GM12878 (cell line): Measurements from ENCODE around the gene COPS6. TPM values are rescaled to one million over a fixed set of nuclear protein-coding genes. Genes with fewer than 3 reads are reported as not detected.

ENCODE experiments used
- ATAC-seq: fragments of 200-7000 bp; cut with Tn5 transposase; 3 replicates; pipeline ENCODE4 v1.9.1; 2020; ENCODE audit warnings: mild to moderate bottlenecking, moderate library complexity
- BruUV-seq: library from RNA; stranded (reverse); fragments of 400-500 nt; replicated peaks from 2 replicates; lab custom pipeline; 2021; lab: Mats Ljungman, UMichigan
- CTCF ChIA-PET: fragments of 300-600 bp; sonication (Branson Sonifier 250); formaldehyde crosslinking; extraction: SDS; loops from one replicate; lab custom pipeline; 2021; ENCODE audit warnings: inconsistent platforms; lab: Yijun Ruan, JAX
- POLR2A ChIA-PET: fragments of 350-600 bp; formaldehyde crosslinking; extraction: SDS; loops from one replicate; lab custom pipeline; 2021; ENCODE audit warnings: inconsistent platforms; lab: Charles Lee
- RAD21 ChIA-PET: fragments of 300-600 bp; sonication (Branson Sonifier 250); formaldehyde crosslinking; loops from one replicate; lab custom pipeline; 2023; ENCODE audit warnings: antibody characterized with exemption; ENCODE audit not compliant: unreplicated experiment; lab: Charles Lee
- SMC1A ChIA-PET: fragments of 300-600 bp; sonication (Branson Sonifier 250); formaldehyde crosslinking; loops from one replicate; lab custom pipeline; 2023; ENCODE audit not compliant: unreplicated experiment, uncharacterized antibody; lab: Charles Lee
- DNase-seq: peaks from one replicate; pipeline ENCODE4 v3.0.0-alpha.2; 2011; ENCODE audit warnings: low read depth, low spot score
- FAIRE-seq: peaks from 3 replicates; lab custom pipeline; 2011; peaks lifted over from hg19 to GRCh38; lab: Jason Lieb, UNC
- H2AFZ ChIP-seq: 2 replicates; pipeline ENCODE4 v1.6.0; 2011; ENCODE audit warnings: low read depth, low read length, control low read depth; ENCODE audit not compliant: control insufficient read depth
- H3K27ac ChIP-seq: 2 replicates; pipeline ENCODE4 v1.5.1; 2011; ENCODE audit warnings: control low read depth; ENCODE audit not compliant: control insufficient read depth, insufficient read depth
- H3K27me3 ChIP-seq, 2 experiments: replicated peaks in 1 of 2; 2 replicates each; pipeline versions ENCODE4 v1.6.0 to v1.6.1; 2011; ENCODE audit warnings: low read length in 1 of 2; ENCODE audit not compliant: control insufficient read depth in 2 of 2, insufficient read depth in 2 of 2
- H3K36me3 ChIP-seq, 2 experiments: 2 replicates each; pipeline ENCODE4 v1.5.1; 2011; ENCODE audit warnings: low read length in 1 of 2; ENCODE audit not compliant: control insufficient read depth in 2 of 2, insufficient read depth in 2 of 2
- H3K4me1 ChIP-seq: 2 replicates; pipeline ENCODE4 v1.6.1; 2011; ENCODE audit warnings: mild to moderate bottlenecking, low read length, moderate library complexity, mixed read lengths; ENCODE audit not compliant: control insufficient read depth, insufficient read depth
- H3K4me2 ChIP-seq: 2 replicates; pipeline ENCODE4 v1.6.0; 2011; ENCODE audit warnings: control low read depth; ENCODE audit not compliant: control insufficient read depth, insufficient read depth
- H3K4me3 ChIP-seq: fragments of 200-600 bp; sonication (generic); 2 replicates; pipeline ENCODE4 v1.5.1; 2016
- H3K79me2 ChIP-seq: 2 replicates; pipeline ENCODE4 v1.6.0; 2011; ENCODE audit warnings: low read length; ENCODE audit not compliant: control insufficient read depth, insufficient read depth
- H3K9ac ChIP-seq: 2 replicates; pipeline ENCODE4 v1.8.0; 2011; ENCODE audit warnings: low read length, control low read depth, mixed read lengths; ENCODE audit not compliant: control insufficient read depth, insufficient read depth
- H3K9me3 ChIP-seq: replicated peaks from 3 replicates; pipeline ENCODE4 v1.5.1; 2011; ENCODE audit warnings: mild to moderate bottlenecking, low read length; ENCODE audit not compliant: control insufficient read depth, insufficient read depth
- H4K20me1 ChIP-seq: 2 replicates; pipeline ENCODE4 v1.6.0; 2011; ENCODE audit not compliant: control insufficient read depth, insufficient read depth
- CBX5 ChIP-seq: sonication (generic); IDR thresholded peaks from 2 replicates; pipeline ENCODE4 v1.6.1; 2016; ENCODE audit warnings: low read depth, moderate library complexity, mild to moderate bottlenecking, inconsistent platforms
- E2F8 ChIP-seq: fragments of 450-650 bp; IDR thresholded peaks from 2 replicates; pipeline ENCODE4 v1.6.1; 2018; ENCODE audit warnings: mild to moderate bottlenecking, low read depth, moderate library complexity; ENCODE audit not compliant: partially characterized antibody
- HDAC2 ChIP-seq: fragments of 200-600 bp; sonication (generic); IDR thresholded peaks from 2 replicates; pipeline ENCODE4 v1.6.1; 2017
- HDAC6 ChIP-seq: fragments of 200-600 bp; sonication (generic); IDR thresholded peaks from one replicate; pipeline ENCODE4 v1.8.0; 2017; ENCODE audit warnings: antibody characterized with exemption; ENCODE audit not compliant: unreplicated experiment
- IRF4 ChIP-seq: IDR thresholded peaks from 2 replicates; pipeline ENCODE4 v1.6.1; 2011; ENCODE audit warnings: low read depth, low read length
- MEF2B ChIP-seq: fragments of 450-650 bp; IDR thresholded peaks from 2 replicates; pipeline ENCODE4 v1.6.1; 2018; ENCODE audit warnings: mild to moderate bottlenecking, moderate library complexity; ENCODE audit not compliant: partially characterized antibody, poor library complexity, severe bottlenecking
- MXI1 ChIP-seq: fragments of 150-350 bp; IDR thresholded peaks from 2 replicates; pipeline ENCODE4 v1.6.1; 2011; ENCODE audit warnings: low read depth, mild to moderate bottlenecking, inconsistent platforms, low read length, improper control_type of control experiment
- POLR2AphosphoS5 ChIP-seq: IDR thresholded peaks from 2 replicates; pipeline ENCODE4 v1.6.1; 2011; ENCODE audit warnings: mild to moderate bottlenecking, low read length, inconsistent platforms
- POU2F2 ChIP-seq: IDR thresholded peaks from 3 replicates; pipeline ENCODE4 v1.6.1; 2011; ENCODE audit warnings: low read depth, mild to moderate bottlenecking, low read length, borderline replicate concordance
- RUNX3 ChIP-seq: IDR thresholded peaks from 2 replicates; pipeline ENCODE4 v1.6.1; 2012; ENCODE audit warnings: low read length, inconsistent platforms
- SP1 ChIP-seq: IDR thresholded peaks from one replicate; pipeline ENCODE4 v1.6.1; 2011; ENCODE audit warnings: low read depth, low read length
- WGBS: methylation state at CpG from one replicate; pipeline ENCODE4 v1.1.6; 2016; ENCODE audit warnings: low lambda C conversion rate; ENCODE audit not compliant: insufficient replicate concordance, insufficient coverage; ENCODE audit errors: missing lambda C conversion rate; 5-methylcytosine and 5-hydroxymethylcytosine counted together
- in situ Hi-C: fragments of 300-500 bp; cut with MboI; formaldehyde crosslinking; loops from 9 replicates; pipeline ENCODE4 v1.14.3; 2018; ENCODE audit warnings: mixed read lengths
- intact Hi-C: fragments of 100-400 bp; cut with micrococcal nuclease; formaldehyde crosslinking; loops from one replicate; pipeline ENCODE4 v1.14.2; 2022; ENCODE audit not compliant: unreplicated experiment
- polyA plus RNA-seq, 11 experiments: library from polyadenylated mRNA; depleted of rRNA in 4 of 11; unstranded in 6 of 11; stranded (reverse) in 5 of 11; fragments of >200 nt; fragmentation: Nextera tagmentation in 4 of 11; fragmentation: Illumina TruSeq in 1 of 11; extraction: Ambion mirVana in 4 of 11; extraction: Trizol in 1 of 11; gene quantifications; 1 replicate in 1 of 11; 2 replicates in 10 of 11; pipeline versions ENCODE4 v1.2.1 to v1.2.3, GENCODE V29; 2011 to 2016; ENCODE audit warnings: inconsistent platforms in 2 of 11, missing spikeins in 2 of 11, low read depth in 1 of 11
- total RNA-seq, 4 experiments: library from RNA; depleted of rRNA in 3 of 4; stranded (reverse); fragments of >200 nt in 3 of 4; fragmentation: Illumina TruSeq in 1 of 4; extraction: Trizol in 1 of 4; gene quantifications; 2 replicates each; pipeline versions ENCODE4 v1.2.1 to v1.2.3, GENCODE V29; 2013 to 2021
- TF ChIP-seq, protein P1 (sequence below): fragments of 450-650 bp; formaldehyde crosslinking; IDR thresholded peaks from 2 replicates; pipeline ENCODE4 v1.4.0; 2022; ENCODE audit warnings: mild to moderate bottlenecking, moderate library complexity

The COPS6 gene
- total and polyA plus RNA-seq, 10 of the 15 experiments (the other 5 are each of a cell fraction or from before 2014, with no cell fraction given), result 28.5 to 182 (median 81.5) TPM

DNA sequence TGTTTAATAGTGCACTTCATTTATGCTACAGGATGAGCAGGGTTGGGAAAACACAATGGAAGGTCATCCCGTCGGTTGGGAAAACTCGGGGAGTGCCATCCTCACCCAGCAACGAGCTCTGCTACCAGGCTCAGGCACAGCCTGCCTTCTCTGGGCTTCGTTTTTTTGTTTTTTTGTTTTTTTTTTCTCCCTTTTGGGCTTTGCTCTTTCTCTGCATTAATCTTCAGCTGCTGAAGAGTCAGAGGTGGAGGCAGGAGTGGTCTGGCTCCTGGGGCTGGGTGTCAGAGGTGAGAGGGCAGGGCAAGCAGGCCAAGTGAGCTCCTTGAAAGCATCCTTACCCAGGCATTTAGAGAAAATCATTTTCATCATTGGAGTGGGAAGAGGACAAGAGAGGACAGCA is 18.8 kb upstream of the COPS6 start:
- H3K4me2 ChIP-seq, result no peak overlapping the region
- no TSS peak for BruUV-seq
- in situ Hi-C loops, result no loop called here

DNA sequence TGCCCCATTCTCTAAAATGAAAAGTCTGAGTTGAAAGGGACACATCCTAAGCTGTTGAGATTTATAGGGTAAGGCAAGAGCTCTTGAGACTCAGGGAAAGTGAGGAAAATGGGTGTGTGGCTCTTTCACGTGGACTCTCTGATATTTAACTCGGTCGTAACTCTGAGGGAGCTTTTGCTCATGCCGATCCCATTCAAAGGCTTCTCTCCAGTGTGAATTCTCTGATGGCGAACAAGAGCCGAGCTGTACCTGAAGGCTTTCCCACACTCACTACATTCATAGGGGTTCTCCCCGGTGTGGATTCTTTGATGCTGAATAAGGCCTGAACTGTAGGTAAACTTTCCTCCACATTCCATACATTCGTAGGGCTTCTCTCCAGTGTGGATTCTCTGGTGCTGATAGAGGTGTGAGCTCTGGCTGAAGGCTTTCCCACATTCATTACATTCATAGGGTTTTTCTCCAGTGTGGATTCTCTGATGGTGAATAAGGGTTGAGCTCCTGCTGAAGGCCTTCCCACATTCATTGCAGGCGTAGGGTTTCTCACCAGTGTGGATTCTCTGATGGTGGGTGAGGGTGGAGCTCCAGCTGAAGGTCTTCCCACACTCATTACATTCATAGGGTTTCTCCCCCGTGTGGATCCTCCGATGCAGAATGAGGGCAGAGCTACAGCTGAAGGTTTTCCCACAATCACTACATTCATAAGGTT is 17.6 kb upstream of the COPS6 start:
- H2AFZ ChIP-seq, result no peak overlapping the region
- no peak overlapping the region for H3K4me2 ChIP-seq
- BruUV-seq, result TSS peak; percentile 42
- no peaks in the 10 kb centered on the region for H3K79me2 ChIP-seq
- ChIA-PET RAD21 (interaction anchor here (2.0 kb wide), 1 partner anchor 11 kb away, joined by 5 read pairs; no protein-coding TSS in a partner anchor), CTCF (interaction anchor here (0.6 to 1.5 kb wide), 3 partner anchors 11 to 517 kb away, joined by 3 to 4 read pairs (median 4); no protein-coding TSS in a partner anchor), POLR2A (interaction anchor here (0.7 to 1.0 kb wide), 2 partner anchors 8 to 12 kb away, joined by 3 read pairs; no protein-coding TSS in a partner anchor), SMC1A (interaction anchor here (0.7 kb wide), 1 partner anchor 712 kb away, joined by 3 read pairs; no protein-coding TSS in a partner anchor)
- no peak overlapping the region for H3K4me3 ChIP-seq
- 95% methylated on average over 11 of the region's 11 CpGs for WGBS
- intact Hi-C loops (no loop called here), in situ Hi-C loops (no loop called here)
- peaks cover 32% of the 10 kb centered on the region; the same call in 2 of the 3 replicates for H3K9me3 ChIP-seq
- no peak overlapping the region for H3K9ac ChIP-seq
- no peak overlapping the region for H3K27ac ChIP-seq
- H3K4me1 ChIP-seq, result no peaks in the 10 kb centered on the region
- no peaks in the 10 kb centered on the region for H4K20me1 ChIP-seq
- FAIRE-seq (no peak), ATAC-seq (no peak), DNase-seq (no peak)
- H3K36me3 ChIP-seq, result peaks cover 30 to 54% of the 10 kb centered on the region in 2 experiments
- H3K27me3 ChIP-seq, result no peaks in the 10 kb centered on the region
- TF ChIP-seq CBX5 (peak; percentile 99), HDAC2 (no peak), IRF4 (no peak), E2F8 (no peak), SP1 (no peak), POLR2AphosphoS5 (peak; percentile 39; the same call in 1 of the 2 replicates), POU2F2 (no peak)
- TF ChIP-seq, protein P1, sequence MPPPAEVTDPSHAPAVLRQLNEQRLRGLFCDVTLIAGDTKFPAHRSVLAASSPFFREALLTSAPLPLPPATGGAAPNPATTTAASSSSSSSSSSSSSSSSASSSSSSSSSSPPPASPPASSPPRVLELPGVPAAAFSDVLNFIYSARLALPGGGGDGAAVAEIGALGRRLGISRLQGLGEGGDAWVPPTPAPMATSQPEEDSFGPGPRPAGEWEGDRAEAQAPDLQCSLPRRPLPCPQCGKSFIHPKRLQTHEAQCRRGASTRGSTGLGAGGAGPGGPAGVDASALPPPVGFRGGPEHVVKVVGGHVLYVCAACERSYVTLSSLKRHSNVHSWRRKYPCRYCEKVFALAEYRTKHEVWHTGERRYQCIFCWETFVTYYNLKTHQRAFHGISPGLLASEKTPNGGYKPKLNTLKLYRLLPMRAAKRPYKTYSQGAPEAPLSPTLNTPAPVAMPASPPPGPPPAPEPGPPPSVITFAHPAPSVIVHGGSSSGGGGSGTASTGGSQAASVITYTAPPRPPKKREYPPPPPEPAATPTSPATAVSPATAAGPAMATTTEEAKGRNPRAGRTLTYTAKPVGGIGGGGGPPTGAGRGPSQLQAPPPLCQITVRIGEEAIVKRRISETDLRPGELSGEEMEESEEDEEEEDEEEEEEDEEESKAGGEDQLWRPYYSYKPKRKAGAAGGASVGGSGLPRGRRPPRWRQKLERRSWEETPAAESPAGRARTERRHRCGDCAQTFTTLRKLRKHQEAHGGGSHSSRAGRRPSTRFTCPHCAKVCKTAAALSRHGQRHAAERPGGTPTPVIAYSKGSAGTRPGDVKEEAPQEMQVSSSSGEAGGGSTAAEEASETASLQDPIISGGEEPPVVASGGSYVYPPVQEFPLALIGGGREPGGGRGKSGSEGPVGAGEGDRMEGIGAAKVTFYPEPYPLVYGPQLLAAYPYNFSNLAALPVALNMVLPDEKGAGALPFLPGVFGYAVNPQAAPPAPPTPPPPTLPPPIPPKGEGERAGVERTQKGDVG (CRISPR knock-in tag), result no peak

More for the DNA sequence above, 18.8 kb upstream of the COPS6 start:
- FAIRE-seq (no peak), DNase-seq (no peak), ATAC-seq (no peak)
- no peaks in the 10 kb centered on the region for H4K20me1 ChIP-seq
- H3K4me1 ChIP-seq, result no peaks in the 10 kb centered on the region
- SMC1A ChIA-PET, result interaction anchor here (0.5 to 1.1 kb wide), 2 partner anchors 13 to 76 kb away, joined by 3 read pairs; no protein-coding TSS in a partner anchor
- peaks cover 32% of the 10 kb centered on the region; the same call in 2 of the 3 replicates for H3K9me3 ChIP-seq
- no peaks in the 10 kb centered on the region for H3K79me2 ChIP-seq
- no peak for TF ChIP-seq MEF2B
- no peak for TF ChIP-seq MXI1
- TF ChIP-seq RUNX3, result no peak
- no peak for TF ChIP-seq HDAC6
- no peak overlapping the region for H3K27ac ChIP-seq
- POLR2A ChIA-PET, result interaction anchor here (0.7 to 1.4 kb wide), 3 partner anchors 11 to 688 kb away, joined by 3 to 5 read pairs (median 3); partner anchors contain the start of gene ZNF3
- intact Hi-C loops, result no loop called here
- no peaks in the 10 kb centered on the region for H3K27me3 ChIP-seq
- RAD21 ChIA-PET, result no interaction called here
- no peak overlapping the region for H3K9ac ChIP-seq
- CTCF ChIA-PET, result interaction anchor here (0.7 kb wide), 1 partner anchor 12 kb away, joined by 3 read pairs; no protein-coding TSS in a partner anchor
- peaks cover 25 to 43% of the 10 kb centered on the region in 2 experiments for H3K36me3 ChIP-seq
- no peak overlapping the region for H3K4me3 ChIP-seq
- WGBS, result 96% methylated on average over 5 of the region's 5 CpGs
- no peak overlapping the region for H2AFZ ChIP-seq
